Eye (tissue), 1 donor: Measurements from ENCODE around the gene CMTM7.
A peak's percentile ranks its signal among the peaks of the same experiment; 100 is the strongest.

Source experiments
- DNase-seq: peaks from one replicate; pipeline ENCODE4 v3.0.0-alpha.2; 2015

The CMTM7 gene

DNA sequence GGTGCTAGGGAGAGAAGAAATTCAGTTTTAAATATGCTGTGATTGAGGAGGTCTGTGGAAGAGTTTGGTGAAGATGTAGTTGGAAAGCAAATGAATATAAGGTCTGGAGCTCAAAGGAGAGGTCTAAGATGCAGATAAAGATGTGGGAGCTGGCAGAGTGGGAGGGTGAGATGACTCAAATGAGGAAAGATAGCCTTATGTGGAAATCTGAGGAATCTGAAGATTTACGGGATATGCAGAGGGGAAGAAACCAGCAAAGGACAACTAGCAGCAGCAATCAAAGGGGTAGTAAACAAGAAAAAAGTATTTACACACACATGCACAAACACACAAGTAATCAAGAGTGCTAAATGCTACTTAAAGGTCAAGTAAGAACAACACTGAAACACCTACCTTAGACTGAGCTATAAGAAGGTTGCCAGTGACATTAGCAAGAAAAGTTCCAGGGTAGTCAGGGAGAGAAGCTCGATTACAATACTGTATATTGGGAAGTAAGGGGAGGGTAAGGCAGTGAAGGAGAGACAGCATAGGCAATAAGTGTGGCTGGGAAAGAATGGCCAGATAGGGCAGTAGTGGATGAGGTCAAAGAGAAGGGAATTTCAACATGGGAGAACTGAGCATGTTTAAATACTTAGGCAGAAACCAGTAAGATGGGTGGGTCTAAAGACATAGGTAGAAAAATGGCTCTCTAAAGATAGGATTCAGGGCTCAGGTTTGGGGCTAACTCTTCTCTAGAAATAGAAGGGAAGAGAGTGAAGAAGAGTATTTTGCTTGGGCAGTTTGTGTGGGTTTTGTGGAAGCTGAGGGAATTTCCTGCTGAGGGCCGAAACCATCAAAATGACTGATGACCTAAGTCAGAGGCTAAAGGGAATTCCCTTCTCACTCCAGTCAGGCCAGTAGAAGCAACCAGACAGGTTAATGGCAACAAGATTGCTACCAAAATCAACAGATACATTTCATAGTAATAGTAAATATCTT is 102.1 kb downstream of the CMTM7 start:
- DNase-seq = no peak

DNA sequence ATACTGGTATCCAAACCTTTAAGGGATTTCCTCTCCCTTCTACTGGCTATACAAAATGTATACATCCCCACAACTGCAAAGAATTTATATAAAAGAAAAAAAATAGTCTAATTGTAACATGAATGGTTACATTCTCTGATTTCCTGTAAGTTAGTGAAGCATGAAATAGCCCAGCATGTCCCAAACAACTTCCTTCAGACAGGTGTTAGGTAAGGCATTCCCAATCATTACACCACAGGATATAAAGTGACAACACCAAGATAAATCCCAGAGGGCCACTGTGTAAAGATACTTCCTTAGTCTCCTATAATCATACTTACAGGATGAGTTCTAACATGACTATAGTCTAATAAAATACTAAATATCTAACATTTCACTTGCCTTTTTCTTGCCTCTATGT is 103.4 kb downstream of the CMTM7 start:
- DNase-seq = no peak

DNA sequence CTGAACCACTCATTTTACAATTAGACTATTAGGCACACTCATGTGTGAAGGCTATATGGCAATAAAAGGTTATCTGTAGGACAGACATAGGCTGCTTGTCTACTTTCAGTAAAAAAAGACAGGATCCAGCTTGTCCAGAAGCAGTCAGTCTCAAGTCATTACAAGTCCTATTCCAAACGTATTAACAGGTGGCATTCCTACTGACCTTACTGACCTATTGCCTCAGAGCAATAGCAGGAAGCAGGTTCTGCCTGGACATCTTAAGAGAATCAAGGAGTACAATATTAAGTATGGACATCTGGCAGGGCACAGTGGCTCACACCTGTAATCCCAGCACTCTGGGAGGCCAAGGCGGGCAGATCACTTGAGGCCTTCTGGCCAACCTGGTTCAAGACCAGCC is 104.0 kb downstream of the CMTM7 start:
- no peak for DNase-seq

DNA sequence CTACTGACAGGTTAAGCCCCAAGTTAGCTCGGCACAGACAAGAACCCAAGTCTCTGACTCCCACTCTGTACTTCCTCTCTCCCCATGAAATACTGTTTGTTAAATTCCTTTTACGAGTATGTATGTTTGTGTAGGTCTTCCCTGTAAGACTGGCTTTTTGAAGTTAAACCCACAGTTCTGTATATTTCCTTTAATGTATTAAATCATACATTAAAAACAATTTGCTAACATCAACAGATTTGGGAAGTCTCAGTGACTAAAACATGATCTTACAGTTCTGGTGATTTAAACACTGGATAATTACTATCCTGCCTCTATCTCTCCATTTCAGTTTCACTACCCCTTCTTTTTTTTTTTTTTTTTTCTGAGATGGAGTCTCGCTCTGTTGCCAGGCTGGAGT is 106.6 kb downstream of the CMTM7 start:
- DNase-seq = no peak

DNA sequence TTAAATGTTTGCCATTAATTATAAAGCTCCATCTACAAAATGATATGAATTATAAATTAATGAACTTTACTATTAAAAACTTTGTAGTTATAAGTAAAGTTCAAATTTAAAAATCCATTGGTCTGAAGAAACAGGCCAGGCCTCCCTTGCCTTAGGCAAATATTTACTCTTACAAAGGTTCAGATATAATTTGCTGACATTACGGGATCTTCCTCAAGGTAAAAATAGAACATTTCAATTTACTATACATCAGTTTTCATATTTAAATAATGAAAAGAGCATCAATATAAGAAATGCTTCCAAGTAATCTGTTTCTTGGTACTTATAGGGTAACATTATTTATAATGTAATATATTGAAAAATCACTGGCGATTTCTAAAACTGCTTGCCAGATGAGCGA is 107.3 kb downstream of the CMTM7 start:
- DNase-seq = no peak

DNA sequence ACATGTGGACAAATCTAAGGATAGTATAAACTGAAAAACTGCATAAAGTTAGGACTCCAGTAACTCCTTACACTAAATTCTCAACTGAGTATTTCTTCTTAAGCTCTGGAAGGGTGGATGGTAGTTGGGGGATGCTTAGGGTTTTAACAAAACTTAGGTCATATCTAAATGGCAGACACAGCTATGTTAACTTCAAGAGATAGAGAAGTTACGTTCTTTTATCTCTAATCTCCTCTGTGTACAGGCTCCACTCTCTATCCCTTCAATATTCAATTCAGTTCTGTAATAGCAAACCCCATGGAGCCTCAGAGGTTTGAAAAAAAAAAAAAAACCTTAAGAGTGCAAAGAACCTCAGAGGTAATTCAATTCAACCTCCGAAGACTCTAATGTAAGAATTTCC is 107.9 kb downstream of the CMTM7 start:
- DNase-seq = no peak

DNA sequence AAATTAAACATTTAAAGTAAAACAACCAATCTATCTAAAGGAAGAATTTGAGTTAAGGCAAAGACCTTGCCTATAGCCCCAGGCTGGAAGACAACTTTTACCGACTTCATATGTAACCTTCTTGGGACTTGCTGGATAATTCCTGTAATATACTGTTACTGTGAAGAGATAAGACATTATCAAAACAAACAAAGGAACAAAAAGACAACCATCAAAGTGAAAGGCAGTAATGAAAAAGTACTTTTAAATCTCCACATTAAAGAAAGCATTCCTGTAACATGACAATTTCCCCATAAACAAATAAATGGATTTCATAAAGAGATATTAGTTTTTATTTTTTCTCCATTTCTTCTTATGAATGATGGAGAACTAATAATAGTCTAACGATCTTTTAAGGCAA is 108.6 kb downstream of the CMTM7 start:
- DNase-seq = no peak

DNA sequence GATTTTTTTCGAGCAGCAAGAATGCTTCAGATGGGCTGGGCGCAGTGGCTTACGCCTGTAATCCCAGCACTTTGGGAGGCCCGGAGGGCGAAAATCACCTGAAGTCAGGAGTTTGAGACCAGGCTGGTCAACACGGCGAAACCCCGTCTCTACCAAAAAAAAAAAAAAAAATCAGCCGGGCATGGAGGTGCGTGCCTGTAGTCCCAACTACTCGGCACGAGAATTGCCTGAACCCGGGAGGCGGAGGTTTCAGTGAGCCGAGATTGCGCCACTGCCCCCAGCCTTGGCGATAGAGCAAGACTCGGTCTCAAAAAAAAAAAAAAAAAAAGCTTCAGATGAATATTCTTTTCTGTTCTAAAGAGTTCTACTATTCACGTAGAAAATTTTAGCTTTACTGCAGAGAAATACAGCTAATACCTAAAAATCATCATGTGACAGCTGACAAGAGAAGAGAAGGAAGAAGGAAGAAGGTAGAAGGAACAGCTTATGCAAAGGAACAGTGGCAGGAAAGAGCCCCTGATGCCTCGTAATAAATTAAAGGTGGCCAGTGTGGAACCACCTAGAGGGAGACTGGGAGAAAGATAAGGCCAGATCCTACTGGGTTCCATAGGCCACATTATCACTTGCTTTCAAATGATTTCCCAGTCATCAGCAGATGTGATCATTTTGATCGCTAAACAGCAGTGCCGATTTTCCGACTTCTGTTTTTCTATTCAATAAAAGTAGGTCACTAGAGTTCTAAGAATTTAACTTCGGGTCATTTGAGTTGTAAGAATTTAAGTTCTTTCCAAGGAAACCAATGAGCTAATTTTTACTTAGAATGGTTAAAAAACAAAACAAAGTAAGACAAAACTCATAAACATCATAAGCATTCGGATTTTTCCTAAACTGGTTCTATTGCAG is 109.5 kb downstream of the CMTM7 start:
- peak; percentile 35 for DNase-seq

DNA sequence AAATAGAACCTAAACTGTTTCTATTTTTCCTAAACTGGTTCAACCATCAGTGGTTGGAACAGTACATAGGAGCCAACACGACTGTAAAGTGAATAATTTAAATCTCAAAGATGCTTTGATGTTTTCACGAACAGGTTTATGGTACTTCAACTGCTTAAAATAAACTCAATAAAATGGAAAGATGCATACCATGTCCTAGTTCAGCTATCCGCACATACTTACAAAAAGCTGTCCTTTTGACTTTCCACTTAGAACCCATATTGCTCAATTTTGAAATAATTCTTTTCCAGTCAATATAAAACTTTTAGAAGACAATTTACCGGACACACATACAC is 110.1 kb downstream of the CMTM7 start:
- no peak for DNase-seq

DNA sequence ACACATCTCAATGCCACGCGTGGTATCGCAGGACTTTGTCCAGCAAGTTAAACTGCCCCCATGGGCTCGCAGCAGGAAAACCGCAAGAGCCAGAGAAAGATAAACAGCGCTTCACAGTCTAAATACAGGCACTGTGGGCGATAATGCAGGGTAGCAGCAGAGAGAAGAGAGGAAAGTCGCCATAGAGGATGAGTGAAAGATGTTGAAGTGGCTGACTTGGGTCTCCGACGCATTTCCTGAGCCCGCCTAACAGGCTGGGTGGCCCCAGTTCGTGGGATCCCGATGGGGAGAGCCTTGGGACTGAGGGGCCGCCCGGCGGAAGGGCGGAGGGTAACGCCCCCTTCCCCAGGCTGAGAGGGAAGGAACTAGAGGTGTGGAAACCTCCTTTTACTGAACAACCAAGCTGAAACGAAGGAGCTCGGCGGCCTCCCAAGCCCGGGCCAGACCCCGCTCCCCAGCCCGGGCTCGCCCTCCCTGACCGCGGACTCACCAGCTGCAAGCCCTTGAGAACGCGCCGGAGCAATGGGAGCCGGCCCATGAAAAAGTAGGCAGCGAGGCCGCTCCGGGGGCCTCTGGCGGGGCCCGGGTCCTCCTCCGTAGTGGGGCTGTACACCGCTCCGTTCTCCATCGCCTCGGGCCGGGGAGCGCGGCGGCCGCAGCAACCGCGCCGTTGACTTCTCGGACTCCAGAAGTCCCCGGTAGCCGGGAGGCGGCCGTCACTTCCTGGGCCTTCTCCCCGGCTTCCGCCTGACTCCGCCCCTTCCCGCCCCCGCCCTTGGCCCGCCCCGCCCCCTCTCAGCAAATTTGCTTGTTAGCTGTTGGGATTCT is 110.7 kb downstream of the CMTM7 start, which contains the start of gene CMTM6:
Gene CMTM6, minus strand, starts transcription at position 735 of the 828 bp plus-strand sequence. Its CDS starts 107 bp downstream, at position 628.
- peak; percentile 93 for DNase-seq

DNA sequence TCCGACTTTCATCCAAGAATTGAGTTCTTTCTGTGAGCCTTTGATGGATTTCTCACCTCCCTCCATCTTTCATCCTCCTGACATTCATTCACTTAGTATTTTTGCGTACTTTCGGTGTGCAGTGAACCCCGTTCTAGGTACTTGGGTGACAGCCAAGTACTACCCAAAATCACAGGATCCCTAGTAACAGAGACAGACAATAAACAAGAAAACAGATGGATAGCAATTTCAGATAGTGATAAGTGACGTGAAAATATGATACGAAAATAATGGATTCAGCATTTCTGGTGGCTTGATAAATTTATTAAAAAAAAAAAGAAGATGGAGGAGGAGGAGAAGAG is 111.3 kb downstream of the CMTM7 start:
- no peak for DNase-seq
